ENCODE measurements around the gene TCERG1L. TPM values are rescaled to one million over a fixed set of nuclear protein-coding genes. Genes with fewer than 3 reads are reported as not detected.

TCERG1L gene
- total RNA-seq, 2 donors from 2014 or later, result 0.12 TPM; not detected in 1

DNA sequence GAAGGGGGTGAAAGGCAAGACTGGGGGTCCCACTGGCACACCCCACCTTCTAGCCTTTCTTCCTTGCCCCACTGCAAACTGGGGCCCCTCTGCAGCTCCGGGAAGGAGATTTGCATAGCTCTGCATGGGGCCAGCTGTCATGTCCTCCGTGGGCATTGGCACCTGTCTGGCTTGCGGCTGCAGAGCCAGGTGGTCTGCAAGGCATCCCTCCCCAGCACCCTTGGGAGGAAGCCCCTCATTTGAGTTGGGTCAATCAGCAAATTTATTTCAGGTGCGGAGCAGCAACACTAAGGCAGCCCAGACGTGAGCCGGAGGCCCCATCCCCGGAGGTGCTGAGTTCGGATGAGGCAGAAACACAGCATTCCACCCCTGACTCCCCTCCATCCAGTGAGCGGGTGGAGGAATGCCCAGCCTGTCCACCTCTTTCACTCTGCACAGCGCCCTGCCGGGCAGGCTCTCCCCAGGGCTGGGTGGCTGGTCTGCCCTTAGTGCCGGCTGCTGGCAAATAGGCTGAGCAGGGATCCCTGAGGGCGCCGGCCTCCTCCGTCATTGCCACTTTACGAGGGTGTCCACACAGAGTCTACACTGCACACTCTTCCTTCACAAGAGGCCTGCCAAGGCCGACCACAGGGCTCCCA is 143.2 kb downstream of the TCERG1L start:
- Histone ChIP-seq H3K4me3 (no peak overlapping the region), H3K36me3 (no peaks in the 10 kb centered on the region), H3K9me3 (no peaks in the 10 kb centered on the region), H3K4me1 (no peaks in the 10 kb centered on the region), H3K27me3 (no peaks in the 10 kb centered on the region), H3K27ac (no peak overlapping the region)
- TF ChIP-seq CTCF (IDR thresholded peaks at IDR 0.05), result no peak
- no peak for DNase-seq (ENCODE audit: low spot score)

DNA sequence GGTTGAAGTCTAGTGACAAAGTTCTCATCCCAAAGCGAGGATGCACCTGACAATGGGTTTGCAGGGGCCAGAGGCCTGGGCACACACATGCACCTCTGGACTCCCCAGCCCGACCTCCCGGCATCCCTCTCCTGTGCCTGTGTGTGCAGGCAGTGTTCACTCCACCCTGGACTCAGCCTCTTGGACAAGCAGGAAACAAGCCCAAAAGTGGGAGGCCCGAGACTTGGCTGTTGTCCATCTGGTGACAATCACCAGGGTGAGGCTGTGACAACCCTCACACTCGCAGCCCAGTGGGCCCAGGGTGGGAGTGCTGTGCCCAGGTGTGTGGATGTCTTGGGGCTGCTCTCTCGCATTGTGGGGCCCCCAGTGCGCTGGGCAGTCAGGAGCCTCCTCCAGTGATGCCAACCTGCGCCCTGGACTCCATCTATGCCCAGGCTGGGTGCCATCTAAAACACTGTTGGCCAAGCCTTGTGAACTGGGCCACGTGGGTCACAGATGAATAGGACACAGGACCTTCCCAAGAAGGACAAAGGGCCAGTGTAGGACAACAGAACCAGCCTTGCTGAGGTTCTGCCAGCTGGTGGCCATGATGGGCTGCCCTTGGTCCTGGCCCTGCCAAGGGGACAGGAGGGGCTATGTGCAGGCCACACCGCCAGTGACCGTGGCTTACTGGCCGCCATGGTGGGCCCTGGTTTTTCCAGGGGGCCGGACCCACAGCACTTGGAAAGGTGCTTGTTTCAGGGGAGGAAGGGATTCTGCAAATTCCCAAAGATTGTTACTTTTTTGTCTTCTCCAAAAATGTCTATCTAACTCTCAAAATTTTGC is 144.3 kb downstream of the TCERG1L start:
- Histone ChIP-seq H3K27me3 (no peaks in the 10 kb centered on the region), H3K27ac (no peak overlapping the region), H3K4me1 (no peaks in the 10 kb centered on the region), H3K36me3 (no peaks in the 10 kb centered on the region), H3K4me3 (no peak overlapping the region), H3K9me3 (no peaks in the 10 kb centered on the region)
- no peak for TF ChIP-seq CTCF (IDR thresholded peaks at IDR 0.05)
- DNase-seq (ENCODE audit: low spot score), result no peak

- no peak for DNase-seq (ENCODE audit: low spot score)
- H3K27me3 ChIP-seq, result no peaks in the 10 kb centered on the region
Observed at GRCh38 chr10:131166486-131166885, 145.0 kb downstream of the TCERG1L start.

DNA sequence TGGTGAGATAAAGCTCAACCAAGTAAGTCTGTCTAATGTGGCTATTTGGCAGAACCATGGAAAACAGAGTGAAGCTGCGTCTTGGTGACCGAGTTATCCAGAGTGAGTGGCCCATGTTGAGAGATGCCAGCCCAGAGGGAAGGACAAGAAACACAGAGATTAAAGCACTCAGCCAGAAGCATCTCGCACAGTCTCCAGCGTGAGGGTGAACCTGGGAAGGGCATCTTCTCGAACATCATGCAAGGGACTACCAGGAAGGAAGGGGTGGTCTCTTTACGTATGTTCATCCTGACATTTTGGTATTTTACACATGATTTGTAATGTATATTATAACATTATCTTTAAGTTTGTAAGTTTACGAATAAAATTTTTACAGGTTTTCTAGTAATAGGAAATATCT is 146.4 kb downstream of the TCERG1L start:
- H3K27me3 ChIP-seq, result no peaks in the 10 kb centered on the region
- no peaks in the 10 kb centered on the region for H3K9me3 ChIP-seq
- H3K36me3 ChIP-seq, result no peaks in the 10 kb centered on the region
- H3K27ac ChIP-seq, result no peak overlapping the region
- no peaks in the 10 kb centered on the region for H3K4me1 ChIP-seq
- no peak overlapping the region for H3K4me3 ChIP-seq
- DNase-seq (ENCODE audit: low spot score), result no peak
- no peak for TF ChIP-seq CTCF (IDR thresholded peaks at IDR 0.05)

More at GRCh38 chr10:131166486-131166885, 145.0 kb downstream of the TCERG1L start:
- no peaks in the 10 kb centered on the region for H3K36me3 ChIP-seq
- H3K4me3 ChIP-seq, result no peak overlapping the region
- no peak for TF ChIP-seq CTCF (IDR thresholded peaks at IDR 0.05)
- no peaks in the 10 kb centered on the region for H3K4me1 ChIP-seq
- H3K27ac ChIP-seq, result no peak overlapping the region
- H3K9me3 ChIP-seq, result no peaks in the 10 kb centered on the region

- Histone ChIP-seq H3K9me3 (no peaks in the 10 kb centered on the region), H3K4me3 (no peak overlapping the region), H3K36me3 (no peaks in the 10 kb centered on the region), H3K4me1 (no peaks in the 10 kb centered on the region), H3K27me3 (no peaks in the 10 kb centered on the region), H3K27ac (no peak overlapping the region)
- DNase-seq (ENCODE audit: low spot score), result no peak
- TF ChIP-seq CTCF (IDR thresholded peaks at IDR 0.05), result no peak
Observed at GRCh38 chr10:131162866-131163843, 148.4 kb downstream of the TCERG1L start.

Data from right atrium auricular region (tissue), 2 donors.